K562 (cell line): ENCODE results near the gene ZKSCAN7. TPM values are rescaled to one million over a fixed set of nuclear protein-coding genes. Genes with fewer than 3 reads are reported as not detected.

Experiments
- ATAC-seq: fragments of 200-7000 bp; cut with Tn5 transposase; 3 replicates; pipeline ENCODE4 v1.9.1; 2020; ENCODE audit warnings: moderate library complexity
- BruUV-seq: library from RNA; stranded (reverse); fragments of 400-500 nt; replicated peaks from 2 replicates; lab custom pipeline; 2021; lab: Mats Ljungman, UMichigan
- CTCF ChIA-PET: fragments of 300-600 bp; formaldehyde crosslinking; extraction: SDS; loops from one replicate; lab custom pipeline; 2021; ENCODE audit warnings: low intra/inter-chr PET ratio; lab: Yijun Ruan, JAX
- POLR2A ChIA-PET: fragments of 300-600, 350-650 bp; sonication (Branson Sonifier 250); formaldehyde crosslinking; extraction: SDS; loops from one replicate; lab custom pipeline; 2021; ENCODE audit warnings: antibody characterized with exemption, inconsistent platforms; lab: Yijun Ruan, JAX
- DNase-seq, 4 experiments: peaks; one replicate each; pipeline versions ENCODE4 v3.0.0 to v3.0.0-alpha.2; 2011 to 2018; ENCODE audit warnings: low spot score in 3 of 4, mixed read lengths in 3 of 4; ENCODE audit errors: extremely low read depth in 1 of 4
- FAIRE-seq: peaks from 2 replicates; lab custom pipeline; 2011; peaks lifted over from hg19 to GRCh38; lab: Jason Lieb, UNC
- H2AFZ ChIP-seq: 2 replicates; pipeline ENCODE4 v1.6.0; 2011; ENCODE audit warnings: low read depth, low read length, control low read depth, inconsistent platforms
- H3K27ac ChIP-seq: fragments of 200-600 bp; 3 replicates; pipeline ENCODE4 v1.8.0; 2011; ENCODE audit warnings: low read depth, mild to moderate bottlenecking, control low read depth, inconsistent platforms, low read length, moderate library complexity, mixed read lengths; ENCODE audit errors: extremely low read depth
- H3K27me3 ChIP-seq, 2 experiments: fragments of 300-600 bp in 1 of 2; 2 replicates in 1 of 2; 3 replicates in 1 of 2; pipeline versions ENCODE4 v1.6.0 to v1.8.0; 2011; ENCODE audit warnings: inconsistent platforms in 2 of 2, low read length in 2 of 2, mild to moderate bottlenecking in 1 of 2, mixed read lengths in 1 of 2, moderate library complexity in 1 of 2; ENCODE audit not compliant: control insufficient read depth in 2 of 2, insufficient read depth in 2 of 2
- H3K36me3 ChIP-seq: fragments of 300-600 bp; 3 replicates; pipeline ENCODE4 v1.8.0; 2011; ENCODE audit warnings: mild to moderate bottlenecking, low read length, inconsistent platforms; ENCODE audit not compliant: control insufficient read depth, insufficient read depth
- H3K4me1 ChIP-seq, 2 experiments: fragments of 200-600 bp in 1 of 2; replicated peaks in 1 of 2; 2 replicates in 1 of 2; 3 replicates in 1 of 2; pipeline versions ENCODE4 v1.5.1 to v1.8.0; 2011; ENCODE audit warnings: inconsistent platforms in 2 of 2, low read length in 2 of 2, mild to moderate bottlenecking in 1 of 2, mixed read lengths in 1 of 2, moderate library complexity in 1 of 2; ENCODE audit not compliant: control insufficient read depth in 2 of 2, insufficient read depth in 2 of 2
- H3K4me2 ChIP-seq: 2 replicates; pipeline ENCODE4 v1.6.1; 2011; ENCODE audit warnings: low read length, control low read depth, inconsistent platforms, mixed read lengths; ENCODE audit not compliant: insufficient read depth
- H3K4me3 ChIP-seq: fragments of 200-600 bp; sonication (generic), shearing (Covaris generic); 2 replicates; pipeline ENCODE4 v1.5.1; 2016; ENCODE audit warnings: control low read depth, inconsistent platforms
- H3K79me2 ChIP-seq: fragments of 200-600 bp; 3 replicates; pipeline ENCODE4 v1.8.0; 2011; ENCODE audit warnings: low read length, inconsistent platforms; ENCODE audit not compliant: control insufficient read depth, insufficient read depth
- H3K9ac ChIP-seq, 2 experiments: 2 replicates each; pipeline versions ENCODE4 v1.6.0 to v1.6.1; 2011; ENCODE audit warnings: low read depth in 2 of 2, low read length in 2 of 2, control low read depth in 1 of 2, inconsistent platforms in 1 of 2, mild to moderate bottlenecking in 1 of 2, mixed read lengths in 1 of 2; ENCODE audit not compliant: insufficient read depth in 1 of 2
- H3K9me1 ChIP-seq: one replicate; pipeline ENCODE4 v1.6.0; 2011; ENCODE audit warnings: inconsistent platforms, mild to moderate bottlenecking, low read length, moderate library complexity; ENCODE audit not compliant: control insufficient read depth, insufficient read depth
- H3K9me3 ChIP-seq: replicated peaks from 2 replicates; pipeline ENCODE4 v1.5.1; 2011; ENCODE audit warnings: low read depth, low read length, inconsistent platforms; ENCODE audit not compliant: control insufficient read depth, insufficient read depth
- H4K20me1 ChIP-seq: replicated peaks from 2 replicates; pipeline ENCODE4 v1.6.1; 2011; ENCODE audit warnings: low read length, inconsistent platforms, mixed read lengths; ENCODE audit not compliant: control insufficient read depth, insufficient read depth
- BRF2 ChIP-seq: IDR thresholded peaks from 3 replicates; pipeline ENCODE4 v1.6.1; 2011; ENCODE audit warnings: borderline replicate concordance, mild to moderate bottlenecking; ENCODE audit not compliant: insufficient read length, insufficient read depth
- DIDO1 ChIP-seq: fragments of 450-650 bp; IDR thresholded peaks from 2 replicates; pipeline ENCODE4 v1.6.1; 2016; ENCODE audit warnings: low read depth, missing biosample characterization, missing genetic modification characterization
- GABPA ChIP-seq: fragments of 200-800 bp; sonication (Bioruptor generic); conservative IDR thresholded peaks from 2 replicates; pipeline ENCODE4 v1.6.1; 2016; ENCODE audit warnings: low read depth, missing genetic modification characterization, missing compliant biosample characterization
- KLF1 ChIP-seq: fragments of 450-650 bp; IDR thresholded peaks from 2 replicates; pipeline ENCODE4 v1.6.1; 2016; ENCODE audit warnings: missing genetic modification characterization, missing compliant biosample characterization
- SMAD1 ChIP-seq: fragments of 150-350 bp; IDR thresholded peaks from 2 replicates; pipeline ENCODE4 v1.6.1; 2014; ENCODE audit warnings: low read length, low read depth; ENCODE audit not compliant: partially characterized antibody
- SUPT5H ChIP-seq: fragments of 450-650 bp; IDR thresholded peaks from 2 replicates; pipeline ENCODE4 v1.6.1; 2016
- ZBTB40 ChIP-seq, 2 experiments: fragments of 450-650 bp in 1 of 2; sonication (generic) in 1 of 2; formaldehyde crosslinking in 1 of 2; IDR thresholded peaks; 2 replicates each; pipeline versions ENCODE4 v1.7.1 to v1.9.0; 2016 to 2022; ENCODE audit warnings: inconsistent platforms in 1 of 2, mild to moderate bottlenecking in 1 of 2, missing genetic modification reagents in 1 of 2
- ZHX1 ChIP-seq: fragments of 150-350 bp; conservative IDR thresholded peaks from 2 replicates; pipeline ENCODE4 v1.6.1; 2014; ENCODE audit warnings: low read length
- WGBS: fragments of 100-300 bp; shearing (Covaris generic); methylation state at CpG from one replicate; pipeline ENCODE4 v1.1.6; 2016; ENCODE audit warnings: low coverage, mixed read lengths; ENCODE audit not compliant: insufficient coverage; ENCODE audit errors: missing lambda C conversion rate; 5-methylcytosine and 5-hydroxymethylcytosine counted together
- in situ Hi-C: fragments of 300-500 bp; cut with MboI; formaldehyde crosslinking; loops from 4 replicates; pipeline ENCODE4 v1.15.0; 2018; ENCODE audit warnings: inconsistent platforms, mixed read lengths
- intact Hi-C: fragments of 100-400 bp; cut with micrococcal nuclease; formaldehyde crosslinking; loops from 2 replicates; pipeline ENCODE4 v1.14.2; 2022
- polyA plus RNA-seq, 8 experiments: library from polyadenylated mRNA; depleted of rRNA in 4 of 8; stranded (reverse) in 5 of 8; unstranded in 3 of 8; fragments of >200 nt; fragmentation: Nextera tagmentation in 2 of 8; fragmentation: Illumina TruSeq in 1 of 8; extraction: Ambion mirVana in 2 of 8; extraction: Trizol in 1 of 8; gene quantifications; 2 replicates each; pipeline versions ENCODE4 v1.2.1 to v1.2.3, GENCODE V29; 2011 to 2014; ENCODE audit warnings: inconsistent platforms in 1 of 8, missing spikeins in 1 of 8
- total RNA-seq, 7 experiments: library from RNA; depleted of rRNA in 6 of 7; stranded (reverse); fragments of >200 nt in 6 of 7; fragmentation: Illumina TruSeq in 2 of 7; extraction: Trizol in 2 of 7; gene quantifications; 2 replicates each; pipeline versions ENCODE4 v1.2.1 to v1.2.3, GENCODE V29; 2011 to 2021; ENCODE audit warnings: low replicate concordance in 1 of 7

ZKSCAN7 gene
- total and polyA plus RNA-seq, 9 of the 15 experiments (the other 6 are each of a cell fraction or from before 2014, with no cell fraction given), result not detected

GRCh38 chr3:44555723-44556122 lies 730 bp downstream of the ZKSCAN7 start:
- H3K4me3 ChIP-seq, result no peak overlapping the region
- H3K9ac ChIP-seq, result no peak overlapping the region
- no peaks in the 10 kb centered on the region for H3K79me2 ChIP-seq
- in situ Hi-C loops (no loop called here), intact Hi-C loops (no loop called here)
- no peak overlapping the region for H3K27ac ChIP-seq
- POLR2A ChIA-PET, result interaction anchor here (0.7 kb wide), 1 partner anchor 10 kb away, joined by 3 read pairs; no protein-coding TSS in a partner anchor
- no peaks in the 10 kb centered on the region for H3K9me1 ChIP-seq
- no peak overlapping the region for H3K4me2 ChIP-seq
- H2AFZ ChIP-seq, result peak overlapping the region; percentile 43; the same call in 1 of the 2 replicates
- WGBS, result 0% methylated on average over 5 of the region's 5 CpGs
- TF ChIP-seq BRF2 (no peak), ZHX1 (no peak), SUPT5H (no peak), GABPA (tag) (no peak), ZBTB40 (IDR thresholded peaks at IDR 0.05) (no peak), ZBTB40 (CRISPR knock-in tag; IDR thresholded peaks at IDR 0.05) (no peak), KLF1 (no peak), SMAD1 (no peak), DIDO1 (tag) (no peak)
- CTCF ChIA-PET, result no interaction called here
- BruUV-seq, result no TSS peak
- no peak for ATAC-seq
- H3K27me3 ChIP-seq, result peaks cover 11 to 19% of the 10 kb centered on the region in 2 experiments; a peak in 4 of 5 replicates
- no peaks in the 10 kb centered on the region for H4K20me1 ChIP-seq
- H3K36me3 ChIP-seq, result no peaks in the 10 kb centered on the region
- no peak for DNase-seq
- no peak for FAIRE-seq
- no peaks in the 10 kb centered on the region for H3K9me3 ChIP-seq
- peaks cover 0 to 6% of the 10 kb centered on the region in 2 experiments; a peak in 2 of 5 replicates for H3K4me1 ChIP-seq
